Measurements from ENCODE around the gene SEC22C.
A peak's percentile ranks its signal among the peaks of the same experiment; 100 is the strongest.

The SEC22C gene, protein sequence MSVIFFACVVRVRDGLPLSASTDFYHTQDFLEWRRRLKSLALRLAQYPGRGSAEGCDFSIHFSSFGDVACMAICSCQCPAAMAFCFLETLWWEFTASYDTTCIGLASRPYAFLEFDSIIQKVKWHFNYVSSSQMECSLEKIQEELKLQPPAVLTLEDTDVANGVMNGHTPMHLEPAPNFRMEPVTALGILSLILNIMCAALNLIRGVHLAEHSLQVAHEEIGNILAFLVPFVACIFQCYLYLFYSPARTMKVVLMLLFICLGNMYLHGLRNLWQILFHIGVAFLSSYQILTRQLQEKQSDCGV

DNA sequence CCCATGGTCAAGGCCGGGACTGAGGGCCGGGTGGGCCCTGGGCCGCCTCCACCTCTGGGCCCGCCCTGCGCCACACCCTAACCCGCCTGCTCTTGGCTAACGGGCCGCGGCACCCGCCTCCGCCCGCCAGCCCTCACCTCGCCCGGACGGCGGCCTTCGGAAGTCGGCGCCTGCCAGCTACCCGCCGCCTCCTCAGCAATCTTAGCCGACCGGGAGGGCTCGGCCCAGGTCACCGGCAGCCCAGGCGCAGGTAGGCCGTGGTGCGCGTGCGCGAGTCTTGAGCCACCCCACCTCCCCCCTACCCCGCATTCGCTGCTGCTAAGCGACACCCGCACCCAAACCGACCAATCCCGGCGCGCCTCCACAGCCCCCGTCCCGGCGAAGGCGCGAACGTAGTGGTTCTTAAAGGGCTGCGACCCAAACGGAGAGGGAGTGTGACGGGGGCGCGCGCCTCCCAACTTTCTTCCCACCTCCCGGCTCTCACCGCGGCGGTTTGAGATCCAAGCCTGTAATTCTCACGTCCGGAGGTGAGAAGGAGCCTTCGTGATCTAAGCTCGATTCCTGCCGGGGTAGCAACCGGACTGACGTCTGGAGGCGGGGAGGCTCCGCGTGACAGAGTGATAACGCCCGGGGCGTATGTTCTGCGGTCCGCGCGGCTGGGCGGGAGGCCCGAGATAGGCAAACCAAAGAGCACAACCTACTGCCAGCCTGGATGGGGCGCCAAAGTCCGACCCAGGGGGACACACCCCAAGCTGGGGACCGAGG lies at the start of gene SEC22C:
TSS of gene SEC22C (minus strand) at position 259 of the 765 bp plus-strand sequence. CDS start 12,921 bp downstream, outside the sequence.
- H3K4me1 ChIP-seq (ENCODE audit: control insufficient read depth, insufficient read depth, low read length): peaks cover 18% of the 10 kb centered on the region
- H3K27ac ChIP-seq (ENCODE audit: low read depth, low read length): peak within 1 kb of the TSS; percentile 97

GRCh38 chr3:42613462-42613861 lies 31.7 kb upstream of the SEC22C start:
- no peak overlapping the region for H3K4me3 ChIP-seq (ENCODE audit: low read depth, low read length)
- no peak overlapping the region for H3K9ac ChIP-seq (ENCODE audit: low read depth, low read length)
- H3K36me3 ChIP-seq (ENCODE audit: control insufficient read depth, insufficient read depth, low read length): peaks cover 14% of the 10 kb centered on the region
- peaks cover 6% of the 10 kb centered on the region; the same call in 1 of the 2 replicates for H3K4me1 ChIP-seq (ENCODE audit: control insufficient read depth, insufficient read depth, low read length)
- H3K27ac ChIP-seq (ENCODE audit: low read depth, low read length): no peak overlapping the region
- H3K9me3 ChIP-seq (ENCODE audit: control insufficient read depth, insufficient read depth, low read length): no peaks in the 10 kb centered on the region
- no peaks in the 10 kb centered on the region for H3K27me3 ChIP-seq (ENCODE audit: control insufficient read depth, insufficient read depth, low read length)

More for the DNA sequence above, at the start of gene SEC22C:
- H3K9me3 ChIP-seq (ENCODE audit: control insufficient read depth, insufficient read depth, low read length): no peaks in the 10 kb centered on the region
- peaks cover 4% of the 10 kb centered on the region; the same call in 1 of the 2 replicates for H3K36me3 ChIP-seq (ENCODE audit: control insufficient read depth, insufficient read depth, low read length)
- peak within 1 kb of the TSS; percentile 77 for H3K4me3 ChIP-seq (ENCODE audit: low read depth, low read length)
- no peaks in the 10 kb centered on the region for H3K27me3 ChIP-seq (ENCODE audit: control insufficient read depth, insufficient read depth, low read length)
- H3K9ac ChIP-seq (ENCODE audit: low read depth, low read length): peak within 1 kb of the TSS; percentile 84

DNA sequence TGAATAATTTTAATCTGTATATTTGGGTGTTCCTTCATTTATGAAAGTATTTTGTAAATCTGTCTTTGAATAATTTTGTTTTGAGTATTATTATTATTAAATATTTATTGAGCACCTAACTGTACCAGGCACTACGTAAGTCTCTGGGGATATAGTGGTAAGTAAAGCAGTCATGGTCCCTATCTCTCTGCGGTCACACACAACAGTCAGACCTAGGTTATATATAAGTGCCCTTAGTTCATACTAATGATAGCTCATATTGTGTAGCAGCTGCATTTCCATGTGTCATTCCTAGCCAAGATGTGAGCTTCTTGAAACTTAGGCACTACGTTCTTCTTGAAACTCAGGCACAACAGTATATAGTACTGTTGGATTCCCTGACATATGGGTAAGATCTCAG lies 31.2 kb upstream of the SEC22C start:
- H3K27me3 ChIP-seq (ENCODE audit: control insufficient read depth, insufficient read depth, low read length): no peaks in the 10 kb centered on the region
- no peak overlapping the region for H3K27ac ChIP-seq (ENCODE audit: low read depth, low read length)
- peaks cover 18% of the 10 kb centered on the region for H3K36me3 ChIP-seq (ENCODE audit: control insufficient read depth, insufficient read depth, low read length)
- H3K9me3 ChIP-seq (ENCODE audit: control insufficient read depth, insufficient read depth, low read length): no peaks in the 10 kb centered on the region
- H3K4me1 ChIP-seq (ENCODE audit: control insufficient read depth, insufficient read depth, low read length): peaks cover 6% of the 10 kb centered on the region; the same call in 1 of the 2 replicates
- H3K4me3 ChIP-seq (ENCODE audit: low read depth, low read length): no peak overlapping the region
- no peak overlapping the region for H3K9ac ChIP-seq (ENCODE audit: low read depth, low read length)

GRCh38 chr3:42612217-42612616 lies 30.4 kb upstream of the SEC22C start:
- Histone ChIP-seq H3K27me3 (ENCODE audit: control insufficient read depth, insufficient read depth, low read length) (no peaks in the 10 kb centered on the region), H3K9me3 (ENCODE audit: control insufficient read depth, insufficient read depth, low read length) (no peaks in the 10 kb centered on the region), H3K9ac (ENCODE audit: low read depth, low read length) (no peak overlapping the region), H3K4me3 (ENCODE audit: low read depth, low read length) (no peak overlapping the region), H3K4me1 (ENCODE audit: control insufficient read depth, insufficient read depth, low read length) (peaks cover 6% of the 10 kb centered on the region; the same call in 1 of the 2 replicates), H3K27ac (ENCODE audit: low read depth, low read length) (no peak overlapping the region), H3K36me3 (ENCODE audit: control insufficient read depth, insufficient read depth, low read length) (peaks cover 15% of the 10 kb centered on the region)

- Histone ChIP-seq H3K4me1 (ENCODE audit: control insufficient read depth, insufficient read depth, low read length) (peaks cover 6% of the 10 kb centered on the region; the same call in 1 of the 2 replicates), H3K27ac (ENCODE audit: low read depth, low read length) (no peak overlapping the region), H3K27me3 (ENCODE audit: control insufficient read depth, insufficient read depth, low read length) (no peaks in the 10 kb centered on the region), H3K9ac (ENCODE audit: low read depth, low read length) (no peak overlapping the region), H3K36me3 (ENCODE audit: control insufficient read depth, insufficient read depth, low read length) (peaks cover 21% of the 10 kb centered on the region), H3K4me3 (ENCODE audit: low read depth, low read length) (no peak overlapping the region), H3K9me3 (ENCODE audit: control insufficient read depth, insufficient read depth, low read length) (no peaks in the 10 kb centered on the region)
These were observed 29.2 kb upstream of the SEC22C start for GRCh38 chr3:42610976-42611375.

GRCh38 chr3:42608581-42608980 lies 26.8 kb upstream of the SEC22C start:
- Histone ChIP-seq H3K27me3 (ENCODE audit: control insufficient read depth, insufficient read depth, low read length) (no peaks in the 10 kb centered on the region), H3K4me3 (ENCODE audit: low read depth, low read length) (no peak overlapping the region), H3K27ac (ENCODE audit: low read depth, low read length) (no peak overlapping the region), H3K4me1 (ENCODE audit: control insufficient read depth, insufficient read depth, low read length) (no peaks in the 10 kb centered on the region), H3K36me3 (ENCODE audit: control insufficient read depth, insufficient read depth, low read length) (peaks cover 24% of the 10 kb centered on the region), H3K9me3 (ENCODE audit: control insufficient read depth, insufficient read depth, low read length) (no peaks in the 10 kb centered on the region), H3K9ac (ENCODE audit: low read depth, low read length) (no peak overlapping the region)

GRCh38 chr3:42605546-42606173 lies 23.9 kb upstream of the SEC22C start:
- Histone ChIP-seq H3K9me3 (ENCODE audit: control insufficient read depth, insufficient read depth, low read length) (no peaks in the 10 kb centered on the region), H3K4me1 (ENCODE audit: control insufficient read depth, insufficient read depth, low read length) (peaks cover 5% of the 10 kb centered on the region; the same call in 1 of the 2 replicates), H3K27ac (ENCODE audit: low read depth, low read length) (peak overlapping the region; percentile 38), H3K36me3 (ENCODE audit: control insufficient read depth, insufficient read depth, low read length) (peaks cover 28% of the 10 kb centered on the region), H3K9ac (ENCODE audit: low read depth, low read length) (no peak overlapping the region), H3K27me3 (ENCODE audit: control insufficient read depth, insufficient read depth, low read length) (no peaks in the 10 kb centered on the region), H3K4me3 (ENCODE audit: low read depth, low read length) (no peak overlapping the region)

GRCh38 chr3:42602961-42603360 lies 21.2 kb upstream of the SEC22C start:
- H3K9me3 ChIP-seq (ENCODE audit: control insufficient read depth, insufficient read depth, low read length): no peaks in the 10 kb centered on the region
- H3K9ac ChIP-seq (ENCODE audit: low read depth, low read length): no peak overlapping the region
- no peak overlapping the region for H3K4me3 ChIP-seq (ENCODE audit: low read depth, low read length)
- peaks cover 15% of the 10 kb centered on the region for H3K36me3 ChIP-seq (ENCODE audit: control insufficient read depth, insufficient read depth, low read length)
- no peak overlapping the region for H3K27ac ChIP-seq (ENCODE audit: low read depth, low read length)
- H3K27me3 ChIP-seq (ENCODE audit: control insufficient read depth, insufficient read depth, low read length): no peaks in the 10 kb centered on the region
- peaks cover 5% of the 10 kb centered on the region; the same call in 1 of the 2 replicates for H3K4me1 ChIP-seq (ENCODE audit: control insufficient read depth, insufficient read depth, low read length)

GRCh38 chr3:42601896-42602581 lies 20.3 kb upstream of the SEC22C start:
- H3K9me3 ChIP-seq (ENCODE audit: control insufficient read depth, insufficient read depth, low read length): no peaks in the 10 kb centered on the region
- peak overlapping the region; percentile 71 for H3K4me3 ChIP-seq (ENCODE audit: low read depth, low read length)
- H3K27me3 ChIP-seq (ENCODE audit: control insufficient read depth, insufficient read depth, low read length): no peaks in the 10 kb centered on the region
- H3K27ac ChIP-seq (ENCODE audit: low read depth, low read length): peak overlapping the region; percentile 92
- H3K4me1 ChIP-seq (ENCODE audit: control insufficient read depth, insufficient read depth, low read length): peaks cover 5% of the 10 kb centered on the region; the same call in 1 of the 2 replicates
- H3K9ac ChIP-seq (ENCODE audit: low read depth, low read length): peak overlapping the region; percentile 84; the same call in 1 of the 2 replicates
- peaks cover 12% of the 10 kb centered on the region for H3K36me3 ChIP-seq (ENCODE audit: control insufficient read depth, insufficient read depth, low read length)

DNA sequence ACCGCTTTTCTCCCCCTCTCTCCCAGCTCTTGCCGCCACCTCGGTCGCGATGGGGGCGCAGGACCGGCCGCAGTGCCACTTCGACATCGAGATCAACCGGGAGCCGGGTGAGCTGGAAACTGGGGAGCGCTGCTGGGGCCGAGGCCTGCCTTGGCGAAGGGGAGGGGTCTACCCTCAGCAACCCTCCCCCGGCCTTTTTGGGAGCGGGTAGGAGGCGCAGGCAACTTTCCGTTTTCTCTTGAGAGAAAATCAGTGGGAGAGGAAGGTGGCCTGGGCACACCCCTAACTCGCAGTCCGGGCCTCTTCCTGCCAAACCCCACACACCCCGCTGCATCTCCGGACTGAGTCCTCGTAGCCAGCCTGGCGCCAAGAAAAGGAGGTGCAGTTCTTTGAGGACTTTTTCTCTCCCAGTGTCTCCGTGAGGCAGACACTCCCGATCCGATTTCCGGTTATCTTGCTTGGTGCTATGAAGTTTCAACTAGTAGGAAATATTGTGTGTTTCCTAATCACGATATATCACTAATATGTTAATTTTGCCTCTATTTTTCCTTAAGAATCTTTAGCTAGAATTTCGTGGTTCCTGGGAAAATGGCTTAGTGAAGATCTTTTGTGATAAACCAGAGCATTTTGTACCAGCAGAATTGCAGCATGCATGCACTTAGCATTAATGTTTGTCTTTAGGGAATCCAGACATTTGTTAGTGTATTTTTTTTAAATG lies 19.4 kb upstream of the SEC22C start:
- peak overlapping the region; percentile 92 for H3K27ac ChIP-seq (ENCODE audit: low read depth, low read length)
- peak overlapping the region; percentile 84 for H3K9ac ChIP-seq (ENCODE audit: low read depth, low read length)
- H3K27me3 ChIP-seq (ENCODE audit: control insufficient read depth, insufficient read depth, low read length): no peaks in the 10 kb centered on the region
- peaks cover 5% of the 10 kb centered on the region; the same call in 1 of the 2 replicates for H3K4me1 ChIP-seq (ENCODE audit: control insufficient read depth, insufficient read depth, low read length)
- no peaks in the 10 kb centered on the region for H3K9me3 ChIP-seq (ENCODE audit: control insufficient read depth, insufficient read depth, low read length)
- H3K36me3 ChIP-seq (ENCODE audit: control insufficient read depth, insufficient read depth, low read length): peaks cover 15% of the 10 kb centered on the region
- peak overlapping the region; percentile 71 for H3K4me3 ChIP-seq (ENCODE audit: low read depth, low read length)

Data from HUES48 (cell line).